RWPE2 (cell line): ENCODE data around the gene HSD17B4.
"Not testable (repeated sequence)": the region's sequence is repeated elsewhere in the genome, so short reads cannot be mapped to it uniquely, and the experiment has no call there.

Source experiments
- ATAC-seq: fragments of 200-7000 bp; cut with Tn5 transposase; 3 replicates; pipeline ENCODE4 v1.9.1; 2021; ENCODE audit warnings: low read depth
- DNase-seq: peaks from one replicate; pipeline ENCODE4 v3.0.0-alpha.2; 2020; ENCODE audit warnings: low spot score
- H3K27ac ChIP-seq: fragments of 450-650 bp; 2 replicates; pipeline ENCODE4 v1.5.1; 2017; ENCODE audit warnings: mild to moderate bottlenecking; ENCODE audit not compliant: poor library complexity, severe bottlenecking
- H3K27me3 ChIP-seq: fragments of 250-450 bp; sonication (Bioruptor Pico); 2 replicates; pipeline ENCODE4 v1.5.1; 2021; ENCODE audit warnings: mild to moderate bottlenecking, moderate library complexity; ENCODE audit not compliant: insufficient read depth, poor library complexity, severe bottlenecking
- H3K36me3 ChIP-seq: fragments of 250-450 bp; sonication (Bioruptor Pico); 2 replicates; pipeline ENCODE4 v1.5.1; 2020; ENCODE audit warnings: low read depth, mild to moderate bottlenecking, moderate library complexity
- H3K4me1 ChIP-seq: fragments of 250-450 bp; sonication (Bioruptor Pico); 2 replicates; pipeline ENCODE4 v1.5.1; 2021; ENCODE audit warnings: mild to moderate bottlenecking, moderate library complexity; ENCODE audit not compliant: insufficient read depth, poor library complexity, severe bottlenecking
- H3K4me3 ChIP-seq: fragments of 250-450 bp; sonication (Bioruptor Pico); 2 replicates; pipeline ENCODE4 v1.5.1; 2021; ENCODE audit warnings: mild to moderate bottlenecking, moderate library complexity; ENCODE audit not compliant: severe bottlenecking
- H3K9me3 ChIP-seq: fragments of 250-450 bp; sonication (Bioruptor Pico); 2 replicates; pipeline ENCODE4 v1.5.1; 2021; ENCODE audit warnings: mild to moderate bottlenecking, moderate library complexity; ENCODE audit not compliant: severe bottlenecking
- CTCF ChIP-seq: fragments of 450-650 bp; IDR thresholded peaks from one replicate; pipeline ENCODE4 v1.5.1; 2017; ENCODE audit warnings: mild to moderate bottlenecking, moderate library complexity; ENCODE audit not compliant: poor library complexity, severe bottlenecking

HSD17B4 gene

GRCh38 chr5:119501671-119502179 lies 49.4 kb downstream of the HSD17B4 start:
- no peaks in the 10 kb centered on the region for H3K27me3 ChIP-seq
- no peak for TF ChIP-seq CTCF
- peaks cover 15% of the 10 kb centered on the region for H3K9me3 ChIP-seq
- peaks cover 48% of the 10 kb centered on the region for H3K36me3 ChIP-seq
- H3K4me3 ChIP-seq = no peak overlapping the region
- no peak for DNase-seq
- ATAC-seq = no peak
- H3K27ac ChIP-seq = no peak overlapping the region
- H3K4me1 ChIP-seq = no peaks in the 10 kb centered on the region

DNA sequence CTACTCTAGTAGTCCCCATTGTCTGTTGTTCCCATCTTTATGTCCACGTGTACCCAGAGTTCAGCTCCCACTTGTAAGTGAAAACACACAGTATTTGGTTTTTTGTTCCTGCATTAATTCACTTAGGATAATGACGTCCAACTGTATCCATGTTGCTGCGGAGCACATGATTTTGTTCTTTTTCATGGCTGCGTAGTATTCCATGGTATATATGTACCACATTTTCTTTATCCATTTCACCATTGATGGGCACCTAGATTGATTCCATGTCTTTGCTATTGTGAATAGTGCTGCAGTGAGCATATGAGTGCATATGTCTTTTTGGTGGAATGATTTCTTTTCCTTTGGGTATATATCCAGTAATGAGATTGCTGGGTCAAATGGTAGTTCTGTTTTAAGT lies 51.6 kb downstream of the HSD17B4 start:
- H3K36me3 ChIP-seq = peaks cover 44% of the 10 kb centered on the region
- H3K4me1 ChIP-seq, H3K27ac ChIP-seq, ATAC-seq, H3K4me3 ChIP-seq, H3K27me3 ChIP-seq, DNase-seq: not testable (repeated sequence)
- peaks cover 15% of the 10 kb centered on the region for H3K9me3 ChIP-seq

DNA sequence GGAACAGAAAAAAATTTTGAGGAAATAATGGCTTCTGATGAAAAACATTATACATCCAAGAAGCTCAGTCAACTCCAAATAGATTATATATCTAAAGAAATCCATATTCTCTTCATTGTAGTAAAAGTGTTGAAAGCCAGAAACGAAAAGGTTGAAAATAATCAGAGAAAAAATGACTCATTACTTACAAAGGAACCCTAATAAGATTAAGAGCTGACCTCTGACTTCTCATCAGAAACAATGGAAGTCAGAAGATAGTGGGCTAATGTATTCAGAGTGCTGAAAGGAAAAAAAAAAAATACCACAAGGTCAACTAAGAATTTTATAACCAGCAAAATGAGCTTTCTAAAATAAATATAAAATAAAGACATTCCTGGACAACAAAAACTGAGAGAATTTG lies 60.0 kb downstream of the HSD17B4 start:
- no peaks in the 10 kb centered on the region for H3K4me1 ChIP-seq
- ATAC-seq (no peak), DNase-seq (no peak)
- no peaks in the 10 kb centered on the region for H3K27me3 ChIP-seq
- TF ChIP-seq CTCF = no peak
- no peak overlapping the region for H3K4me3 ChIP-seq
- H3K36me3 ChIP-seq = peaks cover 53% of the 10 kb centered on the region
- no peaks in the 10 kb centered on the region for H3K9me3 ChIP-seq
- H3K27ac ChIP-seq = no peak overlapping the region

- ATAC-seq (no peak), DNase-seq (no peak)
Observed at GRCh38 chr5:119515192-119515591, 62.9 kb downstream of the HSD17B4 start.

GRCh38 chr5:119517115-119517514 lies 64.8 kb downstream of the HSD17B4 start:
- H3K36me3 ChIP-seq = peaks cover 20% of the 10 kb centered on the region
- H3K4me1 ChIP-seq, ATAC-seq, H3K9me3 ChIP-seq, H3K27me3 ChIP-seq, H3K27ac ChIP-seq, H3K4me3 ChIP-seq, DNase-seq: not testable (repeated sequence)

More at GRCh38 chr5:119515192-119515591, 62.9 kb downstream of the HSD17B4 start:
- Histone ChIP-seq H3K27me3 (no peaks in the 10 kb centered on the region), H3K36me3 (peaks cover 38% of the 10 kb centered on the region), H3K27ac (no peak overlapping the region), H3K4me3 (no peak overlapping the region), H3K4me1 (no peaks in the 10 kb centered on the region), H3K9me3 (no peaks in the 10 kb centered on the region)
- TF ChIP-seq CTCF = no peak

GRCh38 chr5:119521232-119521631 lies 68.9 kb downstream of the HSD17B4 start:
- Histone ChIP-seq H3K9me3 (no peaks in the 10 kb centered on the region), H3K27ac (no peak overlapping the region), H3K4me3 (no peak overlapping the region), H3K27me3 (no peaks in the 10 kb centered on the region), H3K4me1 (peaks cover 6% of the 10 kb centered on the region), H3K36me3 (peaks cover 15% of the 10 kb centered on the region)
- no peak for TF ChIP-seq CTCF
- DNase-seq = no peak
- no peak for ATAC-seq
